GM18867 (cell line): ENCODE measurements around the gene ZNF683.
"Not testable (repeated sequence)": the region's sequence is repeated elsewhere in the genome, so short reads cannot be mapped to it uniquely, and the experiment has no call there.

Experiments used
- ATAC-seq: cut with Tn5 transposase; IDR thresholded peaks from one replicate; pipeline ENCODE4 v1.9.1; 2021; ENCODE audit warnings: mild to moderate bottlenecking, moderate library complexity; ENCODE audit not compliant: unreplicated experiment

ZNF683 gene

DNA sequence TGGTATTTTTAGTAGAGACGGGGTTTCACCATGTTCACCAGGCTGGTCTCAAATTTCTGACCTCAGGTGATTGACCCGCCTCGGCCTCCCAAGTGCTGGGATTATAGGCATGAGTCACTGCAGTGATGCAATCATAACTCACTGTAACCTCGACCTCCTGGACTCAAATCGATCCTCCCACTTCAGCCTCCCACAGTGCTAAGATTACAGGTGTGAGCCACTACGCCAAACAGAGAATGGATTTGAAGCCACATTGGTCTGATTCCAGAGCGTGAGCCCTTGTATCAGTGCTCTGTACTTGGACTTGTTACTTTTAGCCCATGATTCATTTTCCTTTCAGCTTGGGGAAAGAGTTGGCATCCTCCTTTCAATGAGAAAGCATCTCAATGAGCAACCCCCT lies 14.9 kb upstream of the ZNF683 start:
- ATAC-seq = no peak

DNA sequence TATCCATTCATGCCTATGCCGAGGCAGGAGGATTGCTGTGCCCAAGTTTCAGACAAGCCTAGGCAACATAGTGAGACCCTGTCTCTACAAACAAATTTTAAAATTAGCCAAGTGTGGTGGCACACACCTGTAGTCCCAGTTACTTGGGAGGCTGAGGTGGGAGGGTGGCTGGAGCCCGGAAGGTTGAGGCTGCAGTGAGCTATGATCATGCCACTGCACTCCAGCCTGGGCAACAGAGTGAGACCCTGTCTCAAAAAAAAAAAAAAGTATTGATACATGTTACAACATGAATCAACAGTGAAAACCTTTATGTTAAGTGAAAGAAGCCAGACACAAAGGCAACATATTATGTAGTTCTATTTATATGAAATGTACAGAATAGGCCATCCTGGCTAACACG lies 12.5 kb upstream of the ZNF683 start:
- ATAC-seq = not testable (repeated sequence)

DNA sequence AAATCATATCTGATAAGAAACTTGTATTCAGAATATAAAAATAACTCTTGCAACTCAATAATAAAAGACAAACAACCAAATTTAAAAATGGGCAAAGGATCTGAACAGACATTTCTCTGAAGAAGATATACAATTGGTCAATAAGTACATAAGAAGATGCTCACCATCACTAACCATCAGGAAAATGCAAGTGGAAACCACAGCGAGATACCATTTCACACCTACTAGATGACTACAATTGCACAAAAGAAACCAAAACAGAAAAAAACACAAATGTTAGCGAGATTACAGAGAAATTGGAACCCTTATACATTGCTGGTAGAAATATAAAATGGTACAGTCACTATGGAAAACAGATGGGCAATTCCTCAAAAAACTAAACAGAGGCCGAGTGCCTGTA lies 11.5 kb upstream of the ZNF683 start:
- no peak for ATAC-seq

DNA sequence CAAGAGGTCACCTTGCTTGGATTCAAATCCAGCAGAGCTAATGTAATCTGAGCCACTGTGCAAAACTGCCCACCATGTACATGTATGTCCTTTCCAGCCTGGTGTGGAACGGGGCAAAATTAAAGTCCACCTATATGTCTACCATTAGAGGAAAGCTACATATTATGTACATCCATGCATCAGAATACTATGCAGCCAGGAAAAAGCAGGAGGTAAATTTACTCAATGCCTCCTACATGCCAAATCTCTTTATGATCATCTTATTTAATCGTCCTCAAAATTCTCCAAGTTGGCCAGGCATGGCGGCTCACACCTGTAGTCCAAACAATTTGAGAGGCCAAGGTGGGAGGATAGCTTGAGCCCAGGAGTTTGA lies 6.3 kb upstream of the ZNF683 start:
- no peak for ATAC-seq

DNA sequence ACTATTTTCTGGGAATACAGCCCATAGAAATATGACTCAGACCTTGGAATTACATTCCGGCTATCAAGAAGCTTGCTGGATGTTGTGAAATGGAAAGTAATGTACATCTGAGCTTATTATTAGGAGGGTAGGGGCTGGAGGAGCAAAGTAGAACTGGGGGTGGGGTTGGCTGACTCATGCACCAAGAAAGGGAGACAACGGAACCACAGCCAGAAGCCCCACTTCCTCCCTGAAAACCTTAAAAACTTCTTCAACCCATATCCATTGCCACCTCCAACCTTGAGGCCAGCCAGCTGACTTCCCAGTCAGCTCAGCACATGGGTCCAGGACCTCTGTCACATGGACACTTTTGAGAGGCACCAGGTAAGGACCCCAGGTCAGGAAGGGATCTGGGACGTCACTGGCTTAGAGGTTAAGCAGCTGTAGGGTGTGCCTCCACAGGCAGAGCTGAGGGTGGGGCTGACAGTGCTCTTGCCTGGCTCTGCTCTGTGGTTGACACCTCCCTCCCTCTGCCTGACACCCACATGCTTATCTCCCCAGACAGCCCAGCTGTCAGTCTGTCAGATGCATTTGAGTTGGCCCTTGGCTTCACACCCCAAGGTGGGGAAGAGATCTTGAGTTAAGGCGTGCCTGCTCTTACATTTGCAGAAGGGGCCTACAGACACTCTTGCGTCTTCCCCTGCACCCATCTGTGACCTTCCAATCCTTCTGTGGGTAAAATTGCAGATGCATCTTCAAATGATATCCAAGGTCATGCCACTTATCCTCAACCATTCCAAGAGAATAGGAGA lies 5.7 kb upstream of the ZNF683 start:
- ATAC-seq = peak; percentile 93

DNA sequence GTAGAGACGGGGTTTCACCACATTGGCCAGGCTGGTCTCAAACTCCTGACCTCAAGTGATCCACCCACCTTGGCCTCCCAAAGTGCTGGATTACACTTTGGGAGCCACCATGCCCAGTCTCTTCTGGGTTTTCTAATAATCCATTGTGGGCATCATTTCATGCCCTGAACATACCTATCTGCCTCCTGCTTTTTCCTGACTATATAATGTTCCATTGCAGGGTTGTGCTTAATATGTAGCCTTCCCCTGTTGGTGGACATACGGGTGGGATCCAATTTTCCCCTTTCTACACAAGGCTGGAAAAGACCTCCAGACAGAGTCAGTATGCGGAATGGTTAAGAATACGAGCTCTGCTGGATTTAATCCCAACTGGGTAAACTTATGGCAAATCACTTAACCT lies 3.5 kb upstream of the ZNF683 start:
- no peak for ATAC-seq

DNA sequence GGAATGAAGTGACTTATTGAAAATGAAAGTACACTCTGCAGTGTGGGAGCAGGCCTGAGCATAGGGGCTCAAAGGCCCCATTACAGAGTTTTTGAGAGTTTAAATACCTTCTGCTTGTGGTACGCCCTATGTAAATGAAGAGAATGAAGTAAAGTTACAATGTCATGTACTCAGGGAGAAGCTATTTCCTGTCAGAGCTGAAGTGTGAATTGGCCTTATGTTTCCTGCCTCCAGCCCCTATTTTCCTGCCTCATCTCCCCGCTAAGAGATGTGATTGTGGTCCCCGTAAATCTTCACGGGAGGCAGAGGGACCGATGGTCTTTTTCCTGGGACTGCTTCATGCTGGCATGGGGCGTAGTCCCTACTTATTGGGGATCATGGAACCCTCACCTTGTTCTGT lies 2.5 kb upstream of the ZNF683 start:
- no peak for ATAC-seq

DNA sequence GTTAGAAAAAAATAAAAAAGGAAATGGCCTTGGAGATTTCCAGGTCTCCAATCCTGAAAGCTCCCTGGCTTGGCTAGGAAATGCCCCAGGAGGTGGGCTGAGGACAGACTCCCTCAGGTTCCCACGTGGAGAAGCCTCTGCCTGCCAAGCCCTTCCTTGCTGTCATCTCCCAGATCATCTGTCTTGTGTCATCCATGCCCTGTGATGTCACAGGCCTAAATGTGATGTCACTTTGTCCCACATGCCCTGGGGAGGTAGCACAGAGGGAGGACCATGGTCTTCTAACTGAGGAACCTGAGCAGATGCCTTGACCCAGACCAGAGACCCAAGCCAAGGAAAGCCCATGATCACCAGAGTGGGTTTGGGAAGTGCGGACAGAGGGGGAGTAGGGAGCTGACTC lies 1.8 kb upstream of the ZNF683 start:
- not testable (repeated sequence) for ATAC-seq

DNA sequence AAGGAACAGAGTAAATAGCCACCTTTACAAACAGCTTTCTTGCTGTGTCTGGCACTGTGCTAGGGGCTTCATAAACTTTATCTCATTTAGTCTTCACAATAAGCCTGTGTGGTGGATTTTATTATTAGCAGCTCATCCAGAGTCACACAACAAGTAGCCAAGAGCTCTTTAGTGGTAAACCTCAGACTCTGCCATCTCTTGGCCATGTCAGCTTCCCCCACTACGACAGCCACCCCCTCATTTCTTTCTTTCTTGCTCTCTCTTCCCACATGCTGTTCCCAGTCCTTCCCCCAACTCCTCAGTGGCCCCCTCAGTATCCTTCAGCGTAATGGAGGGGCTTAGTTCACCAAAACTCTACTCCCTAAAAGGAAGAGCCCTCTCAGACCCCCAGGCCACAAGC lies 1.2 kb upstream of the ZNF683 start:
- ATAC-seq = no peak

DNA sequence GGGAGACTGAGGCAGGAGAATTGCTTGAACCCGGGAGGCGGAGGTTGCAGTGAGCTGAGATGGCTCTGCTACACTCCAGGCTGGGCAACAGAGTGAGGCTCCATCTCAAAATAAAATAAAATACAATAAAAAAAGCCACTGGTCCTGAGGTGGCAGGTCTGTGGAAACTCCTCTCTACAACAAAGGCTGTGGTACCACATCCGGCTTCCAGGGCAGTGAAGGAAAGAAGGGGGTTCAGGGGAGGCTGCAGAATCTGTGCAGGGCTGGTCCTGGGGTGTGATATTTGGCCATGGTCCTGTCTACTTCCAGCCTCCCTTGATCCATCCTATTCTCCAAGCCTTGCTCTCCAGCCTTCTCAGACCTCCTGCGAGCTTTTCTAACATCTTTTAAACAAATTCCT lies 731 bp upstream of the ZNF683 start:
- no peak for ATAC-seq

DNA sequence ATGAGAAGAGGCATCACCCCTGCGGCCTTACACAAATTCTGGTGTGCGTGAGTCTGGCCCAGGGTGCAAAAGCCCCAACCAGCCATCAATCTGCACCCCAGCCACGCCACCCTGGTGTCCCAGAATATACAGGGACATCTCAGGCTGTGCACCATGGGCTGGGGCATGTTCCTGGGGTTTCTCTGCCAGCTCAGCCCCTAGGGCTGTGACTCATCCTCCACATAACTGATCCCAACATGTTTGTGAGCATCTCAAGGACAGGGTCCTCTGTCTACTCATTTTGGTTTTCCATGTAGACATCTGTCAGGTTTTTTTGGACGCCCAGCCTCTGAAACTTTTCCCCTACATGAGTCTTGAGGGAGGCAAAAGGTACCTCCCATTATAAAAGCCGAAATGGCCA lies 511 bp downstream of the ZNF683 start:
- no peak for ATAC-seq

DNA sequence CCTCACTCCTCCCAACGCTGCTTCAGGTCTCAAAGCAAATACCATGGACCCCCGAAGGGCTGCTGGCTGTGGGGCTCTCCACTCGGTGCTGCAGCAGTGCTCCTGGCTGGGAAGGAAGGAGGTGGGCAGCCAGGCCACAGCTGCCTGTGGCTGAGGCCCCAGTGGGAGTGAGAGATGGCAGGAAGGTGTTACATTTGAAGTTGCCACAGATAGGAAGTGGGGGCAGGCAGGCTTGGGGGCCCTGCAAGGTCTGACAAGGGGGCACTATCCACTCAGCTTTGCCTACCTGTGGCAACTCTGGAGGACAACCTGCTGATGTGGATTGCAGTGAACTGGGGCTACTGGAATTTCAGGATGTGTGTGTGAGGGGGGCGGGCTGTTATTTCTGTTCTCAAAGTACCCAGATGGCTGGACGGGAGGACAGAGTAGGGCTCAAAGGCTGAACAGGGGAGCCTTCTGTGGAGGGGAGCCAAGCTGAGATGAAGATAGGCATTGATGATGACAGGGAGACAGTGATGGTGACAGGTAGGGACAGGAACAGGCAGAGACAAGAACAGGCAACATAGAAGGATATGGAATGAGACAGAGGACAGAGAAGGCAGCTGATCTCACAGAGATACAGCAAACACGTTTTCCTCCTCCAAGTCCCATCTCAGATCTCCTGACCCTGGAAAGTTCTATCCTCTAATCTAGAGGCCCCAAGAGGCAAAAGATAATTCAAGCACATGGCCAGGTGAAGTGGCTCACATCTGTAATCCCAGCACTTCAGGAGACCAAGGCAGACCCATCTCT lies 1.8 kb downstream of the ZNF683 start:
- ATAC-seq = no peak

DNA sequence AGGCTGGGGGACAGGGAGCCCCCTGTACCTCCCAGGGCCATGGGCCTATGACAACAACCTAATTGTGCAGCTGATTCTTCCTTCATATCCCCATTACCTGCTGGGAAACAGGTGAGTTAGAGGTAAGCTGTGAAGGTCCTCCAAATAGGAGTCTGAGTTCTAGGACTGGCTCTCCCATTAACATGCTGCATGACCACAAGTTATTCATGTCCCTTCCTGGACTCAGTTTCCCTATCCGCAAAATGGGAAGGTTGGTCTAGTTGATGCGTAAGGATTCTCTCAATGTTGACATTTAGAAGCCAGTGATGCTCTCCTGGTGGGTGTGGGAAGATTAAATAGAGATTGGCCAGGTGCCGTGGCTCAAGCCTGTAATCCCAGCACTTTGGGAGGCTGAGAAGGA lies 4.1 kb downstream of the ZNF683 start:
- no peak for ATAC-seq

DNA sequence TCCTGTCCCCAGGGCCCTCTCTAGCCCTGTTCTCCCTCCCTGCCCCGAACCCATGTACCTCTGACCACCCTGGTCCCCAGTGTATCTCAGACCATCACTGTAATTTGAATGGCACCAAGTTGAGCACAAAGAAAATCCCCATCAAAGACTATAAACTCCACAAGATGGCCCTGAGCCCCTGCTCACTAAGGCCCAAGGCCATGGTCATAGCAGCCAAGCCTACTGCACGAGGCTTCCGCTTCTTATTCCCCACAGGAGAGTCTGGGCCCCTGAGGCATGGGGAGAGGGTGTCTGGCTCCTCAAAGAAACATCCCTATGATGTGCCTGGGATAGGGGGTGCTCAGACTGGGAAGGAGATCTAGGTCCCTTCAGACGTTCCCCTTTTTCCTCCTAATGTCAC lies 4.5 kb downstream of the ZNF683 start:
- ATAC-seq = no peak

DNA sequence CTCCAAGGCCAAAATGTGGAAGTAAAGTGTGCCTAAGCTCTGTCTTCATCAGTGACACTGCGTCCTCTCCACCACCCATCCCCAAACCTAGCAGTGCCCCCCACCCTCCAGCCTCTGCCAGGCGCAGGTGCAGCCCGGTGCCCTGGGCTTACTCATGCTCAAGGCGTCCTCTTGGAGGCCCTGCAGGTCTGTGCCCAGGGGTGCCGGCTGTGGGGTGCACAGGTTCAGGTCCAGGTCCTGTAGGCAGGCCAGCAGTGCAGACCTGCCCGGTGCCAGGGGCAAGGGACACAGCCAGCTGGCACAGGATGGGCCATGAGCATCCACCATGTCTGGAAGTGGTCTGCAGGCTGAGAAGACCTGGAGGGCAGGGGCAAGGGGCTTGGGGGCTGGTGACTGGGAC lies 5.1 kb downstream of the ZNF683 start:
- no peak for ATAC-seq

DNA sequence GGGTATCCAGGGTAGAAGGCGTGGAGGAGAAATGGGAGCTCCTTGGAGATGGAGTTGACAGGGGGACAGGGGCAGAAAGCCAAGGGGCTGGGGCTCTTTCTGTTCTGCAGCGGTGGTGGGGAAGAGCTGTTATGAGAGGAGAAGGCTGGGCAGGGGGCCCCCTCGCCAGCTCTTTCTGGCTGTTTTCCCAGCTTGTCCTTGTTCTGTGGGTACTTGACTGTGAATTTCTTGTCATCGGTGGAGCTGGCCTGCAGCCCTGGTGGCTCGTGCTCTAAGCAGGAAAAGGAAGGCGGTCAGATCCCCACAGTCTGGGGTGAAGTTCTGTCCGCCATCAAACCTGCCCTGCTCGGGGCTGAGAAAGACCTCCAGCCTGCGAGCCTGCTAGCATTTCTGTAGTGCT lies 7.6 kb downstream of the ZNF683 start:
- no peak for ATAC-seq

DNA sequence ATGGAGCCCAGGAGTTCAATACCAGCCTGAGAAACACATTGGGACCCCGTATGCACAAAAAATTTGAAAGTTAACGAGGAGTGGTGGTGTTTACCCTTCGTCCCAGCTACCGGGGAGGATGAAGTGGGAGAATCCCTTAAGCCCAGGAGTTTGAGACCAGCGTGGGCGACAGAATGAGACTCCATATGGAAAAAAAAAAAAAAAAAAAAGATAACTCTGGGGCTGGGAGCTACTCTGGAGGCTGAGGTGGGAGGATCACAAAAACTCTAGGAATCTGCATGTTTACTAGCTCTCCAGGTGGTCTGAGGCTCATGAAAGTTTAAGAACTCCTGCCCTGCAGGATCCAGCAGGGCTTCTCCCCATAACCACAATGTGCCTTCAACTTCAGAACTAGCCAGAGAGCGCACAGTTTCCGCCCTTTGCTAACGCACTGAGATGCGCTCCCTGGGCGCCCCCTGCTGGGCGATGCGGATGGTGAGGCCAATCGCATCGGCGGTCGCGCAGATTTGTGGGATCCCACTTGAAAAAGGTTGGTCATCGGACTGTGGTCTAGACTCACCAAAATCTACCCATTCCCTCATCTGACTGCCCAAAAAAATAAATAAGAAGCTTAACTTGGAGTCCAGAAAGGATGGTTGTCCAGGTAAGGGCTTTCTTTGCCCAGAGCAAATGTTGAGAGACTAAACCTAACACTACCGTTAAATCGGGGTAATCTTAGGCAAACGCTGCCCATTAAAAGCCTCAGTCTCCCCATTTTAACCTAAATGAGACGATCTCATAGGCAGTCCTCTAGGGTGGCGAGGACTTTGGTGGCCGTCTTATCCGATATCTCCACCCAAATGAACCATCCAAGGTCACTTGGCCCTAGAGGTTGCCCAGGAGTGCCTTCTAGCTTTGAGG lies 8.8 kb downstream of the ZNF683 start:
- no peak for ATAC-seq

DNA sequence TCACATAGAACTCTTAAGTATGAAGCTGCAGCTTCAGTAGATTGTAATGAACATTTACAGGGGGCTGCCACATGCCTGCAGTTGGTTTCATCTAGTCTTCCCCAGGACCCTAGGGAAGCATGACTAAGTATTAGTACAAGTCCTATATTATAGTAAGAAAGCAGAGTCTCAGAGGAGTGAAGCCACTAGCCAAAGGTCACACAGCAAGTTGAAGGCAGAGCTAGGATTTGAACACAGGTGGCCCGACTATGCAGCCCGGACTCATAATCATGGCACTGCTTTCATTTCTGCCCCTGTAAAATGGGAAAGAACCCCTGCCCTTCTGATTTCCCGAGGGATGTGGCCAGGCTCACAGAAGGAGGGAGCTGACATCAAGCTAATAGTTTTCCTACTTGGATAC lies 10.2 kb downstream of the ZNF683 start:
- no peak for ATAC-seq

DNA sequence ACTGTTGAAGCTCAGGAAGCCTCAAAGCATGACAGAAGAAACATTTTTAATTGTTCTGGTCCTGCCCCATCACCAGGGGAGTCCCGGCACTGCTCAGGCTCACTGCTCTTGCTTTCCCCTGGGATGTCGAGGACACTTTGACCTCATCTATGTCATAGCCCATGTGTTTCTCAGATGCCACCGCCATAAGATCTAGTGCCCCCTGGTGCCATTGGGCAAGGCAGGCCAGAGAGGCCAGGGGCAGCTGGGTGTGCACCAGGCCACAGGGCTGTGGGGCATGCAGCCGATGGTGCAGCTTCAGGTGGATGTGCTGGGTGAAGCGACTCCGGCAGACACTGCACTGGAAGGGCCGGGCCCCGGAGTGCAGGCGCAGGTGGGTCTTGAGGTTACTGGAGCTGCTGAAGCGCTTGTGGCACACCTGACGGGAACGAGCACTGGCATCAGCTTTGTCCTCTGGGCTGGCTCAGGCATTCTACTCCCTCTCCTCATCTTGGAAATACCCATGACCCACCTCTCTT lies 10.9 kb downstream of the ZNF683 start:
- no peak for ATAC-seq

DNA sequence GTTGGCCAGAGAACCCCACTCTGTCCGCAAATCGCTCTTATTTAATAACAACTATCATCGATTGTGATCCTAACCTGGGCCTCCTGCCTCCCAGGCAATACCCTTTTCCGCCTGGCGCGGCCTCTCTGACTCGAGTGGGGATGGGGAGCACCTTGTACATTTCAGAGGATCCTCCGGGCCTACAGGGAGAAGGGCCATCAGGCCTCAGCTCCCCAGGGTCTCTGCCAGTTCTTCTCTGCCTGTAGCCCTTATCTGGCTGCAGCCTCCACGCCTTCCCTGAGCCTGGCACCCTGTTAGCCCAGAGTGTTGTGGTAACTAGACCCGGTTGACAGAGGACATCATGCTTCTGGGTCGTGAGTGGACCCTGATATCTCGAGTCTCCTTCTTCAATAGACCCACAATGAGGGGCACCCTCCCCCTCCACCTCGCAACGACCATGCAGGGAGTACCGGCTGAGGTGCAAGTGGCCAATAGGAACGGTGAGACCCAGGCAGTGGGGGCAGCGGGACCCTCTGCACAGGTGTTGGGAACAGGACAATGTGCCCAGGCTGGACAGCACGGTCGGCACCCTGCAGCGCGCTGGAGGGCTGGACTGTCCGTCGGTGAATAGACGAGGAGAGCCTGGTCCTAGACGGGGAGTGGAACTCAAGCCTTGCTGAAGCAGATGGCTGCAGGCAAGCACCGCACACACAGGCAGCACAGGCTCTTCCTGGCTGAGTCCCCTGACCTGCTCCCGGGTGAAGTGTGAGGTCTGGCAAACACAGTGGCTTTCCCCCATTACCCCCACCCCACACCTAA lies 11.5 kb downstream of the ZNF683 start:
- ATAC-seq = no peak
